Amygdala (tissue), 56 donors: ENCODE results near the gene PACS2.
"Not testable (repeated sequence)": the region's sequence is repeated elsewhere in the genome, so short reads cannot be mapped to it uniquely, and the experiment has no call there.

Experiments
- DNase-seq, 56 donors: peaks; one replicate each; lab custom pipeline; 2025; lab: John Stamatoyannopoulos, UW

PACS2 gene

DNA sequence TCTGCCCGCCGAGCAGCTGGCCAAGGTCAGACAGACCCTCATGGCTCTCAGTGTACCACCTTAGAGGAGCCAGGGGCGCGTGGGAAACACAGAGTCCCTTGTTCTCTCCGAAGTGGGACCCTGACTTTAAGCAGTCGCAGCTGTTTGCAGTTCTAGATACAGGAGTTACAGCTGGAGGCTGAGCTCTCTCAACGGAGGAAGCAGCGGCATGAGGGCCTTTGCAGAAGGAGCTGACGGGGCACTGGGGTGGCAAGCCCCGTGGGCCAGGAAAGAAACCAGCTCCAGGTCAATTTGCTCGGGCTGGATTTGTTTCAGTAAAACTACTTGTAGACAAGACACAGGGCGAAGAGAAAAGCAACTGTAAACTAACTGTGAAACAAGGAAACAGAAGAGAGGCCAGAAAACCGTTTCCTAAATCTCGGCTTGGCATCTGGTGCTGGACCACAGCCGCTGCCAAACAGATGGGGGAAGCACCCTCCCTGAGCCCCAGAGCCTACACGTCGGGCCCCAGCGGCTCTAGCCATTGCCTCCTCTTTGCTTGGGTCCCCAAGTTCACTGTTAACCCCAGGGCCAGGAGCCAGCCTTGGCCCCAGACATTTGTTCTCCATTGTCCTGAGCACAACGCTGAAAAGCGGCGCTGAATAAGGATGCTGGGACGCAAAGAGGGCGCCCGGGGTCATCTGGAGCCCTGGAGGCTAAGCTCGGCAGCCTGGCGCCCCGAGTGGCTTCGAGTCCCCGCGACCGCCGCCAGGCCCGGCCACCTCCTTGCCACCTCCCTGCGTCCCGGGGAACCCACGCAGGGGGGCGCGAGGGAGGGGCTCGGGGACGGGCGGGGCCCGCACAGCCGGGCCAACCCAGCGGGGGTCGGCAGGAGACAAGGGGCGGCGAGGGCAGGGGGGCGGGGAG lies 914 bp upstream of the PACS2 start:
- peak in 9 of 56 donors; percentile 33 to 80 (median 59) for DNase-seq

DNA sequence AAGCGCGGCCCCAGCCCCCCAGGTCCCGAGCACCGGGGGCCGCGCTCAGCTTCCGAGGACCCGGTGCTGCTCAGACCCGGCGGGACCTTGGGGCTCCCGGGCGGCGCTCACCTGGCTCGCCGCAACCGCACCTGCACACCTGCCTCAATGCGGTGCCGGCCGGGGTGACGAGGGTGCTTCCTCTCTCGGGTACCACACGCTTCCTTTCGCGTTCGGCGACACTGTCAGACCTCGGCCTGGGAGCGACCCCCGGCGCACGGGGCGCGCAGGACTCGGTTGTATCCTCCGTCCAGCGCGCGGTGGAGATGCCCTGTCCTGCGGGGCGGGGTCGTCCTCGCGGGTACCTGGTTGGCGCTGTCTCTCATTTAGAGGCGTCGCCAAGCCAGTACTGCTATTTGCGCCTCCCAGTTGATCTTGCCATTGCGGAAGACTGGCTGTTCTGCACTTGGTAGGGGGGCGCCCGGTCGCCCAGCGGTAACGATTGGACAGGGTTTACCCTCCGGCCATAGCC lies 718 bp downstream of the PACS2 start:
- DNase-seq: peak in 1 of 56 donors; percentile 12

DNA sequence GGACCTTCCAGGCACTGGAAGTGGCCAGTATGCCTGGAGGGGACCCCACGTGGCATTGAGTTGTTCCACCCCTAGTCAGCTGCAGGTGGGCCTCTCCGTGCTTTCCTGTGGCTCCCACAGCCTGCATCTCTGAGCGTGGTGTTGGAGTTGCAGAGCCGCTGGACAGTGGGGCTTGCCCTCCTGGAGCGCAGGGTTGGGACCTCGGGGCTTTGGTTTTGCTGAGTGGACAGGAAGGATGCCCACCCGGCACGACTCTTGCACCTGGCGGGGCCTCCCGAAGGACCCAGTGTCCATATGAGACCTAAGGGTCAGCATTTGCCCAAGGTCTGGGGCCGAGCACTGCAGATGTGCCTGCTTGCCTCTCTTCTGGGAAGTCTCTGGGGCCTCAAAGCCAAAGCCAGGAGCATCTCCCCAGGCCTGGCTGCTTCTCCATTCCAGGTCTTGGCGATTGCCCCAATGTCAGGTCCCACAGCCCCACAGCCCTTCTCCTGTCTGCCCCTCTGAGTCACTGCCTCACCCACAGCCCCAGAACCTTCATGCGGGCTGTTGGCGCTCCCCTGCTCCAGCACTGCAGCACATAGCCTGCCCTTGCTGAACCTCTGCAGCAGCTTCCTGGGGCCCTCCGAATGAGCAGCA lies 1.5 kb downstream of the PACS2 start:
- no peak for DNase-seq

DNA sequence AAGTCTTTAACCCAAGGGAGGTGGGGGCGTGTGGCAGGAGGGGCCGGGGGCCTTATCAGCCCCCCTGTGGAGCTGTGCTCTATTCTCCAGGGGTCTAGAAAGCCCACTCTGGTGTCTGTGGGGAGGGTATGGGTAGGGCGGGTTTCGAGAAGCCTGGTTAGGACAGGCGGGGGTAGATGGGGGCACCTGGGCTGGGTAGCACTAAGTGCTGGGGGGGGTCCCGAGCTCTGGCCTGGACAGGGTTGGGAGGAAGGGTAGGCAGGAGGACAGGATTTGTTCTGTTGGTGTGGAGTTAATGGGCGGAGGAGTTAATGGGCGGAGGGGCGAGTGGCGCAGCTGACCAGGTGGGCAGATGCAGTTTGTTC lies 2.0 kb downstream of the PACS2 start:
- DNase-seq: no peak

DNA sequence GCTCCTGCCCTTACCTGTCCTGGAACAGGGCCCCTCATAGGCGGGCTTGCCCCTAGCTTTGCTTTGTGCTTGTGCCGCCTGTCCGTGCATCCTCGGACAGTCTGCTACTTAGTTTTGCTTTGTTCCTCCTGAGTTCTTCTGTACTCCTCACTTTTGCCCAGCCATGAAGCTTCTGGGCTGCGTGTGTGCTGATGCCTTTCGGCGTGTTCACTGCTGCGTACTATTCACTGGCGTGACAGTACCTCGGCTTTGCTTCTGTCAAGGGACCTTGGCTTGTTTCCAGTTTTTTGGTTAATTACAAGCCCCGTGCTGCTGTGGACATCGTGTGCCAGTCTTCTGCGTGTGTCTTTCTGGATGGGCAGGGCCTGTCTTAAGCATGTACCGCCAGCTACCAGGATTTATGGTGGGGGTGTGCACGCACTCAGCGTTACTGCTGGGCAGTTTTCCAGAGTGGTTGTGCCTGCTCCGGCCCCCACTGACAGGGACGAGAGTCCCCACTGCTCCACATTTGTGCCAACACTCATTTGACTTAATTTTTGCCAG lies 2.5 kb downstream of the PACS2 start:
- DNase-seq: peak in 3 of 56 donors; percentile 22 to 49 (median 26)

DNA sequence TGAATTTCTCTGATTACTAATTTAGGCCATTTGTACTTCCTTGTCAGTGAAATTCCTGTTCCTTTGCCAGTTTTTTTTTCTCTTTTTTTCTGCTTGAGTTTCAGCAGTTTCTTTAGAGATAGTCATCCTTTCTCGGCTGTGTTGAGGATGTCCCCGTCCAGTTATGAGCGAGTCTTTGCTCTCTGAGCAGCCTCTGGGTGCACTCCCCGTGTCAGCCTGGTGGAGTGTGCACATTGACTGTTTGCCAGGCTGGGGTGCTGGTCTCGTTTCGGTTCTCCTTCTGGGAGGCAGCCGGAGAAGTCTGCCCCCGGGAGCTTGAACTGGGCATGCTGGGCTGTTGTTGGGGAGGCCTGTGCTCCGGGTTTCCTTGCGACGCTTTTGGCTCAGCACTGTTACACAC lies 3.0 kb downstream of the PACS2 start:
- DNase-seq: peak in 17 of 56 donors; percentile 21 to 68 (median 42)

DNA sequence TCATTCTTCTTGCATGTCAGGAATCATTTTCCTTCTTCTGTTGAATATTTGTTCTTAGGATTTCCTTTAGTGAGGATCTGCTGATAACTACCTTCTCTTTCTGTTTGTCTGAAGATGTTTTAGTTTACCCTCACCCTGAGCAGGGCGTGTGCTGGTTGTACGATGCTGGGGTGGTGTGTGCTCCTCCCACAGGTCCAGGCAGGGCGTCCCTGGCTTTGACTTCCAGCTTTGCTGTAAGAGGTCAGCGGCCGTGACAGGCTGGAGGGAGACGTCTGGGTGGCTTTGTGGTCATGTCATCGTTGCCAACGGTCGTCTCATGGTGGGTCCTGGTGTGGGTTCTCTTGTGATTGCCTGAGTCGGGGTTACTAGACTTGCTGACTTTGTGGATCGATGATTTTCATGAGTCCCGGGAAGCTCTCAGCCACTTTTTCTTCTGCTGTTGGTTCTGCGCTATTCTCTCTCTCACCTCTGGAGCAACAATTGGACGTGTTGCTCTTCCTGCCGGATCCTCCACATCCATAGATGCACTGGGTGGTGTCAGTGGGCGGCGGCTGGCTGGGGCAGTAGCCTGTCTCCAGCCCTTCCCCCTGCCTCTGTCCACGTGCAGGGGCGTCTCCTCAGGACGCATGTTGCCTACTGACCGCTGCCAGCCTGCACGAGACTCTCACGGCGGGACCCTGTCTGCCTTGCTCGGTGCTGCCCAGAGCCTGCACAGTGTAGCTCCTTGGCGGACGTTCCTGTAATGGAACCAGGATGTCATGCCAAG lies 8.4 kb downstream of the PACS2 start:
- DNase-seq: peak in 1 of 56 donors; percentile 35

DNA sequence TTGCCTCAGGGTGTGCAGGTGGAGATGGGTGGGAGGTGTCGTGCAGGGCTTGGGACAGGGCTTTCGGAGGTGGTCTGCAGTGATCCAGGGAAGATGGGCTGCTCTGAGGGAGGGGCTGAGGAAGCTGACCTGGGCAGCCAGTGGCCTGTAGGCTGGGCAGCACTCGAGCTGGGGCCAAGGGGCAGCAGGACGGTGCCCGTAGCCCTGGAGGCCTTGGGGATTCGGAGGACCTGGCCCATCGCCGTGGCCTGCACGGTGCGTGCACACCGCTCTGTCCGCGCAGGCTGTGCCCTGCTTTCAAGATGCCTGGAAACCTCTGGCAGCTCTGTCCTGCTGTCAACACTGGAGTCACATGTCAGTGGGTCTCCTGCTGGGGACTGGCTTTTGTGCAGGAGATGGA lies 9.1 kb downstream of the PACS2 start:
- DNase-seq: no peak

DNA sequence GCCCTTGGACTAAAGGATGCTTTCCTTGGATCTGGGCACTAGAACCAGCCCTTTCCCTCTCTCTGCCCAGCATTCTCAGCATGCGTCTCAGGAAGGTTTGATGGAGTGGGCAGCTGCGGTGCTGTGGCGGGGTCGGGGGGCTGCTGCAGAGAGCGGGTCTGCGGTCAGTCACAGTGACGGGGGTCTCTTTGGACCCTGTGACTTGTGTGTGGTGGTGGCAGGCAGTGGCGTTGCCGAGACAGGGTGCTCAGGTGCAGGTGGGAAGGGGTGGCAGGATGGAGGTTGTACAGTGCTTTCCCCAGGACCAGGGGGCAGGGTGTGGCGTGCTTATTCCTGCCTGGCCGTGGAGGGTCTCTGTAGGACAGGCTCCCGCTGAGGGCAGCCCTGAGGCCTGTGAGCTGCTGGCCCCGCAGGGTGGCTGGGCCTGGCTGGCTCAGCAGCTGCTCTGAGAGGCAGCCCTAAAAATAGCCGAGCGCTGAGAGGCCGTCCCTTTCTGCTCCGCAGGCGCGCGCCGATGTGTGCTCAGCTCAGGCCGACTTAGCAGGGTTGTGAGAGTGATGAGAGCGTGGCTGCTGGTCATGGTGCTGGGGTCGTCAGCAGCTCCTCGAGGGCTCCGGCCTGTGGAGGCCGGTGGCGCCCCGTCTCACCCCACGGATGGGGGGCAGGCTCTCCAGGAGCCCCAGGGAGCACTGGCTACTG lies 9.7 kb downstream of the PACS2 start:
- peak in 6 of 56 donors; percentile 14 to 55 (median 42) for DNase-seq

DNA sequence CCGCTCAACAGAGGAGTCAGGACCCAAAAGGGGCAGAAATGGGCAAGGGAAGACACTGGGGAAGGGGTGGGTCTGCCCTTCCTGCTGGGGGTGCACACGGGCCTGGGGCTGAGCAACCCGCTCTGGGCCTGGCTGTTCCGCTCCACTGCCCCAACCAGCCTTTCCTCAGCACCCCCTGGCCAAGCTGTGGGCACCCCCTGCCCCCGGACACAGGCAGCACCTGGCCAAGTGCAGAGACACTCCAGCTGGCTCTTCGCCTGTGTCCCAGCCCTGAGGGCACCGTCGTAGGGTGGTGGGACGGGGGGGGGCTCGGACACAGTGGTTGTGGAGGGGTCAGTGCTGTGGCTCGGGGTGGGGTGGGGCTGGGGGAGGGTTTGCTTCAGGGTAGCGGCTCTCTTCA lies 10.3 kb downstream of the PACS2 start:
- no peak for DNase-seq

DNA sequence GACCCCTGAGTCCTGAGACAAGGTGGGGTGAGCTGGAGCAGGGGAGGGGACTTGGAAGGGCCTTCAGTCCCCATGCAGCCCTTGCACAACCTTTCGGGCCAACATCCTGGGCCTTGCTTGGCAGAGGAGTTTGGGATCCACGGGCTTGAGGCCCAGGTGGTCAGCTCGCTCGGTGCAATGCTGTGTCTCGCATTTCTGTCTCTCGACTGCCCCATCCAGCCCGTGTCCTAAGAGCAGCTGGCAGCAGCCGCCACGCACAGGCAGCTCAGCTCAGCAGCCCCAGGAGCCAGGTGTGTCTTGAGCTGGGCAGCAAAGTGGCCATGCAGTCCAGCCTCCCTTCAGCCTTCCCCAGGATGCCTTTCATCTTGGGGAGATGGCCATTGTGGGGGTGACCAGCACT lies 10.8 kb downstream of the PACS2 start:
- DNase-seq: no peak

DNA sequence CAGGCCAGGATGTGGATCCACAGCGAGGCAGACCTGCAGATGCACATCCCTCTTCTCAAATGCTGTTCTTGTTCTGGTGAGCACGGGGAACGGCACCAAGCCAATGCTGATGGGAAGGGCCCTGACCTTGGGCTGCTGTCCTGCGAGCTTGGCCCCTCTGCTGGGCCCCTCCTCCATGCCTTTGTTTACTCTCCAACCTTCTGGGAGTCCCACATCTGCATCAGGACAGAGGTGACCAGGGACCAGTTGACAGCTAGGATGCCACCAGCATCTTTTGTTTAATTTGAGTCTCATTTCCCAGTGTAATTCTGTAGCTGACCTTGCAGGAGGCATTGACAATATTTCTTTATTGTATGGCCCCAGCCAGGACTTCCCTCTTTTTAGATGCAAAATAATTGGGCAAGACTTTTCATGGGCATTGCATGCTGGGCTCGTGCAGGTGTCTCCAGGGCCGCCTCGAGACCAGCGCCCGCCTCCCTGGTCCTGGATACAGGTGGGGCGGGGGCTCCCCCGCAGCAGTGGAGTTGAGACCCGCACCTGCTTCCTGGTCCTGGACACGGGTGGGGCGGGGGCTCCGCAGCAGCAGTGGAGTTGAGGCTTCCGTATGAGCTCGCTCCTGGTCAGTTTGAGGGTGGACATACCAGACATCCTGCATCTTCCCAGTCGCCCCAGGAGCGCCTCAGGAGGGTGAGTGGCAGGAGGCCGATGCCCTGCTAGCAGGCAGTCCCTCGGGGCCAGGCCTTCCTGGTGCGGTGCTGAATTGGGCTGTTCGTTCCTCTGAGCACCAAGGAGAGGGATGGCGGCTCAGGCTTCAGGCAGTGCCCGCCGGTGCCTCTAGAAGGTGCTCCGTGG lies 11.4 kb downstream of the PACS2 start:
- no peak for DNase-seq

DNA sequence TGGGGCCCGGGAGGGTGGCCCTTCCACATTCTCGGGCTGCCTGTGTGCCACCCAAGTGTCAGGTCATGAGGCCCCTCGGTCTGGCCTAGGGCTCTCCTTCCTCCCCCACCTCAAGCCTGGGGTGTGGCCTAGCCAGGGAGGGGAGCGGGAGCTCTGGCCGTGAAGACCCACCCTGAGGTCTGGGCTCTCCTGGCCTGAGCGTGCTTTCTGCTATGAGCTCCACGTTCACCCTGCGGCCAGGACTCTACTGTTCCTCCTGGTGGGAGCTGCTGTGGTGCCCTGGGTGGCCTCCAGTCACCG lies 12.0 kb downstream of the PACS2 start:
- DNase-seq: no peak

DNA sequence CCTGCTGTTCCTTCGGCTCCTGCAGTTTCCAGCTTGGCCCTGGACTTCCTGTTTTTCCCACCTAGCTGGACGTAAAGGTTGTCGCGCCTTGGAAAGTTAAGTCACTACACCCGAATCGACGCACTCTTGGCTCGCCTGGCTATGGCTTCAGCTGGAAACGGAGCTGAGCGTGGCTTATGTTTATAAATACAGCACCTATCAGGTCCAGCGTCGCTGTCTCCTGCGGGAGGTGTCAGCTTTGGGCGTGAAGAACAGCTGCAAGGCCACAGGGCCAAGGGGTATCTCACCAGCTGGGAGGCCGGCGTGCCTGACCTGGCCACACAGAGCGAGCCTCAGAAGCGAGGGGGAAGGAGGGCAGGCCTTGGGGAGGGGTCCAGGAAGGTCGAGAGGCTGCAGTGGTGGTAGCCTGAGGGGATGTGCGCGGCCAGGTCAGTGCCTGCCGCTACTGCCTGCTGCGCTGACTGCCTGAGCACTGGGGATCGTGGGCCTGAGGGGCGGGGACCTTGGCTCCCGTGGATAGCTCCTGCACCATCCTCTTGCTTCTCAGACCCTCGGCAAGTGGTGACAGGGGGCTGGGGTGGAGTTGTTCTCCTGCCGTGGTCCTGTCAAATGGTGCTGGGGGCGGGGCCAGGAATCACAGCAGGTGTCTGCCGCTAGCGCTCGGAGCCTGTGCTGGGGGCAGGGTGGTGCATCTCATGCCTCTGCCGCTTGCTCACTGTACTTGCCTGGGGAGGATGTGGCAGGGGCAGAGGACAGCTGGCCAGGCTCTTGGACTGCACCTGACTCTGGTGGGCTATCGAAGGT lies 12.5 kb downstream of the PACS2 start:
- no peak for DNase-seq

DNA sequence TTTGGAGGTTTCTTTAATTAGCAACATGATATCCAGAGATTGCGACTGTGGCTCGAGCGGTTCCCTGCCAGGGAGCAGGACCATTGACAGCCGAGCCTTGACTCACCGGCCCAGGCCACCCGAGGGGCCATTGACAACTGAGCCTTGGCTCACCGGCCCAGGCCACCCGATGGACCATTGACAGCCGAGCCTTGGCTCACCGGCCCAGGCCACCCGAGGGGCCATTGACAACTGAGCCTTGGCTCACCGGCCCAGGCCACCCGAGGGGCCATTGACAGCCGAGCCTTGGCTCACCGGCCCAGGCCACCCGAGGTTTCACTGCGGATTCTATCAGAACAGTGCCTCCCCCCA lies 13.1 kb downstream of the PACS2 start:
- not testable (repeated sequence) for DNase-seq

DNA sequence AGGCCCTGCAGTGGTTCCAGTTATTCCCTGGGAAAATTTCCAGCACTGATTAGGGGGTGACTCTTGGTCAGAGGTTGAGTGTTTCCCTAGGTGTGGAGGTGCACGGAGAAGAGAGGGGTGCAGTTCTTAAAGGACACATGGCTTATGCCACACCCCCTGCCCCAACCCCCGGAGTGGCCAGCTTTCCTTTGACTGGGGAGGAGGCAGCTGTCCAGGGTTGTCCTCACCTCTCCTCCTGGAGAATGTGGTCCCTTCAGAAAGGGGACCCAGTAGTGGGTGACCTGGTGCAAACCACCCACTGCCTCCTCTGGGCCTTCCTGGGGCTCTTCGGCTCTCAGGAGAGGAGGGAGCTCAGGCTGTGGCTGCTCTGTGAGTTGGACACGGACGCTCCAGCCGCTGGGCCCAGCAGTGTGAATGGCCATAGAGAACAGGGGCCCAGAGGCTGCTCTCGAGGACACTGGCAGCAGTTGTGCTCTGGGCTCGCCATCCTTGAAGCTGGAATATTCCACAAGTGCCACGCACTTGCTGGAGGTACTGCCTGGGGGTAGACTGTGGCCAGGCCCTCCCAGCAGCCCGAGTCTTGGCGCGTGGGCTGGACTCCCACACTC lies 13.6 kb downstream of the PACS2 start:
- DNase-seq: no peak

DNA sequence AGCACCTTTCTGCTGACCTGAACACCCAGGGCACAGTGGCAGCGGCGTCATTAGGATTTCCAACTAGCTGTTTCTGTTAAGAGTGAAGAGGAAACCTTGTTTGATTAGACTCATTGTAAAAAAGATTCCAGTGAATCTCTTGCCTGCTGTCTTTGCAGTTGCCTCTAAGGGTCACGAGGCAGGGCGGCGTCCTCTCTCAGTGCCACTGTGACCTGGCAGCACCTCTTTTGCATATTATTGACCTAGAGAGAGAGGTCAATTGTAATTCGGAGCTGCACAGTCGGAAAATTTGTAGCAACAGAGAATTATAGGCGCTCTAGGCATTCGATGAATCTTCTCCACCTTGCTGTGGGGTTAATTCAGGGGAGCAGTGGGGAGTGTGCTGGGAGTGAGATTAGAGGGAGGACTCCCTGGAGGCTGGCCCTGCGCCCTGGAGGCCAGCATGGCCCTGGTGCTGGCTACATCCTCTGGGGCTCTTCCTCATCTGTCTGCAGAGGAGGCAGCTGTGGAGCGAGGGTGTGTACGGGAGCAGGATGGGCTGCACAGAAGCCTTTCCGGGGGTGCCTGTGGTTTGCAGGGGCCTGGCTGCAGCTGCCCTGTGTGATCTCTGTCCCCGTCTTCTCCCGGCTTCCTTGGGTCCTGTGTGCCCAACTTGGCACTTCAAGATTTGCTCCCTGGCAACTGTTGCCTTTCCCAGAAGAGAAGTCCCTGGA lies 14.3 kb downstream of the PACS2 start:
- no peak for DNase-seq
